Vagina (tissue), 2 donors: ENCODE measurements around the gene DAGLA. TPM values are rescaled to one million over a fixed set of nuclear protein-coding genes. Genes with fewer than 3 reads are reported as not detected.
A peak's percentile ranks its signal among the peaks of the same experiment; 100 is the strongest.

Experiments used
- DNase-seq, 2 donors: peaks; one replicate each; pipeline ENCODE4 v3.0.0-alpha.2; 2017; ENCODE audit errors: extremely low spot score in 2 of 2
- H3K27ac ChIP-seq: fragments of 200-600 bp; sonication (generic); one replicate; pipeline ENCODE4 v1.5.1; 2019
- H3K27me3 ChIP-seq: fragments of 200-600 bp; sonication (generic); one replicate; pipeline ENCODE4 v1.5.1; 2019
- H3K36me3 ChIP-seq, 2 donors: fragments of 200-600 bp; sonication (generic); one replicate each; pipeline ENCODE4 v1.5.1; 2017 to 2019
- H3K4me1 ChIP-seq: fragments of 200-600 bp; sonication (generic); one replicate; pipeline ENCODE4 v1.5.1; 2019
- H3K4me3 ChIP-seq, 2 donors: fragments of 200-600 bp; sonication (generic); 1 replicate in 1 of 2; 2 replicates in 1 of 2; pipeline ENCODE4 v1.5.1; 2016 to 2019
- H3K9me3 ChIP-seq: fragments of 200-600 bp; sonication (generic); one replicate; pipeline ENCODE4 v1.5.1; 2019
- CTCF ChIP-seq, 3 experiments: fragments of 450-650 bp in 2 of 3; fragments of 200-600 bp in 1 of 3; sonication (generic) in 1 of 3; IDR thresholded peaks; one replicate each; pipeline ENCODE4 v1.5.1; 2017 to 2019; ENCODE audit warnings: antibody characterized with exemption in 3 of 3, mild to moderate bottlenecking in 2 of 3, moderate library complexity in 2 of 3
- POLR2A ChIP-seq, 2 donors: fragments of 450-650 bp; IDR thresholded peaks; one replicate each; pipeline ENCODE4 v1.6.1; 2017; ENCODE audit warnings: antibody characterized with exemption in 2 of 2, mild to moderate bottlenecking in 2 of 2, moderate library complexity in 2 of 2
- POLR2AphosphoS5 ChIP-seq, 2 donors: sonication (generic); formaldehyde crosslinking; IDR thresholded peaks; one replicate each; pipeline ENCODE4 v1.9.0; 2017; ENCODE audit warnings: antibody characterized with exemption in 2 of 2, mild to moderate bottlenecking in 2 of 2, low read depth in 1 of 2; ENCODE audit not compliant: insufficient read depth in 1 of 2
- intact Hi-C: fragments of 100-400 bp; cut with DNase I; formaldehyde crosslinking; loops from one replicate; pipeline ENCODE4 v1.15.1; 2023
- total RNA-seq: library from RNA; depleted of rRNA; stranded (reverse); fragments of >200 nt; gene quantifications from one replicate; pipeline ENCODE4 v1.2.3, GENCODE V29; 2016

Gene DAGLA
- total RNA-seq, 1 donor from 2014 or later: 1.5 TPM

GRCh38 chr11:61746442-61747191, 66.4 kb downstream of the DAGLA start:
- intact Hi-C loops: no loop called here
- TF ChIP-seq POLR2AphosphoS5 (IDR thresholded peaks at IDR 0.05; ENCODE audit: insufficient read depth in 1 of 2, low read depth in 1 of 2) (no peak), CTCF (IDR thresholded peaks at IDR 0.05) (no peak), POLR2A (IDR thresholded peaks at IDR 0.05) (no peak)
- H3K4me3 ChIP-seq: no peak overlapping the region
- no peaks in the 10 kb centered on the region for H3K27me3 ChIP-seq
- no peaks in the 10 kb centered on the region for H3K9me3 ChIP-seq
- no peaks in the 10 kb centered on the region for H3K36me3 ChIP-seq
- H3K4me1 ChIP-seq: peaks cover 4% of the 10 kb centered on the region
- no peak overlapping the region for H3K27ac ChIP-seq
- no peak for DNase-seq

- H3K4me1 ChIP-seq: peaks cover 10% of the 10 kb centered on the region
- intact Hi-C loops: no loop called here
- H3K4me3 ChIP-seq: no peak overlapping the region
- no peaks in the 10 kb centered on the region for H3K9me3 ChIP-seq
- DNase-seq: no peak
- no peaks in the 10 kb centered on the region for H3K36me3 ChIP-seq
- H3K27me3 ChIP-seq: no peaks in the 10 kb centered on the region
- no peak overlapping the region for H3K27ac ChIP-seq
- TF ChIP-seq CTCF (IDR thresholded peaks at IDR 0.05) (peak; percentile 40 to 62 (median 58)), POLR2AphosphoS5 (IDR thresholded peaks at IDR 0.05; ENCODE audit: insufficient read depth in 1 of 2, low read depth in 1 of 2) (no peak), POLR2A (IDR thresholded peaks at IDR 0.05) (no peak)
Measured at GRCh38 chr11:61747192-61747966, 67.2 kb downstream of the DAGLA start.

- Histone ChIP-seq H3K4me1 (peaks cover 10% of the 10 kb centered on the region), H3K27ac (no peak overlapping the region)
Measured at GRCh38 chr11:61747967-61748285, 67.7 kb downstream of the DAGLA start.

GRCh38 chr11:61749591-61750217, 69.5 kb downstream of the DAGLA start:
- no peak for DNase-seq
- H3K36me3 ChIP-seq: no peaks in the 10 kb centered on the region
- H3K9me3 ChIP-seq: no peaks in the 10 kb centered on the region
- peaks cover 10% of the 10 kb centered on the region for H3K4me1 ChIP-seq
- no peaks in the 10 kb centered on the region for H3K27me3 ChIP-seq
- TF ChIP-seq POLR2A (IDR thresholded peaks at IDR 0.05) (no peak), POLR2AphosphoS5 (IDR thresholded peaks at IDR 0.05; ENCODE audit: insufficient read depth in 1 of 2, low read depth in 1 of 2) (no peak), CTCF (IDR thresholded peaks at IDR 0.05) (no peak)
- H3K27ac ChIP-seq: no peak overlapping the region
- H3K4me3 ChIP-seq: no peak overlapping the region
- intact Hi-C loops: no loop called here

More at GRCh38 chr11:61747967-61748285, 67.7 kb downstream of the DAGLA start:
- Histone ChIP-seq H3K36me3 (no peaks in the 10 kb centered on the region), H3K4me3 (no peak overlapping the region), H3K27me3 (no peaks in the 10 kb centered on the region), H3K9me3 (no peaks in the 10 kb centered on the region)
- TF ChIP-seq POLR2AphosphoS5 (IDR thresholded peaks at IDR 0.05; ENCODE audit: insufficient read depth in 1 of 2, low read depth in 1 of 2) (no peak), CTCF (IDR thresholded peaks at IDR 0.05) (no peak), POLR2A (IDR thresholded peaks at IDR 0.05) (no peak)
- intact Hi-C loops: no loop called here
- no peak for DNase-seq
